ENCODE measurements around the gene PAM.
"Not testable (repeated sequence)": the region's sequence is repeated elsewhere in the genome, so short reads cannot be mapped to it uniquely, and the experiment has no call there.

Gene PAM

DNA sequence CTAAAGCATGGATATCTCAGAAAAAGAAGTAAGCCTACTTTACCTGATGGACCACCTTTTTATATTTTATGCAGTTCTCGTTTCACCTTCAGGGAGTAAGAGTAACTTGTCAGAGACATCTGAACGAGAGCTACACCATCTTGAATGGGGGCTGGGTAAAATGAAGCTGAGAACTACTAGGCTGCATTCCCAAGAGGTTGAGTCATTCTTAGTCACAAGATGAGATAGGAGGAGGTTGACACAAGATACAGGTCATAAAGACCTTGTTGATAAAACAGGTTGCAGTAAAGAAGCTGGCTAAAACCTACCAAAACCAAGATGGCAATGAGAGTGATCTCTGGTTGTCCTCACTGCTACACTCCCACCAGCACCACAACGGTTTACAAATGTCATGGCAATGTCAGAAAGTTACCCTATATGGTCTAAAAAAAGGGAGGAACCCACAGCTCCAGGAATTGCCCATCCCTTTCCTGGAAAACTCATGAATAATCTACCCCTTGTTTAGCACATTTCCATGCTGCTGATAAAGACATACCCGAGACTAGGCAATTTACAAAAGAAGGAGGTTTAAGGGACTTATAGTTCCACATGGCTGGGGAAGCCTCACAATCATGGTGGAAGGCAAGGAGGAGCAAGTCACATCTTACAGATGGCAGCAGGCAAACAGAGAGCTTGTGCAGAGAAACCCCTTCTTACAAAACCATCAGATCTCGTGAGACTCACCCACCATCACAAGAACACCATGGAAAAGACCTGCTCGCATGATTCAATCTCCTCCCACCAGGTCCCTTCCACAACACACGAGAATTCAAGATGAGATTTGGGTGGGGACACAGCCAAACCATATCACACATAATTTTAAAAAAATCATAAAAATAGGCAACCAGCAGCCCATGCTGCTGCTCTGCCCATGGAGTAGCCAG, 302.4 kb downstream of the PAM start:
- DNase-seq (ENCODE audit: low read depth in 2 of 2), result no peak

- no peak for DNase-seq (ENCODE audit: low read depth in 2 of 2)
These were observed 304.4 kb downstream of the PAM start for GRCh38 chr5:103059525-103059924.

GRCh38 chr5:103060424-103060954, 305.4 kb downstream of the PAM start:
- no peak for DNase-seq (ENCODE audit: low read depth in 2 of 2)

- no peak for DNase-seq (ENCODE audit: low read depth in 2 of 2)
These were observed 311.2 kb downstream of the PAM start for GRCh38 chr5:103066326-103066725.

GRCh38 chr5:103073500-103073899, 318.4 kb downstream of the PAM start:
- not testable (repeated sequence) for DNase-seq (ENCODE audit: low read depth in 2 of 2)

DNA sequence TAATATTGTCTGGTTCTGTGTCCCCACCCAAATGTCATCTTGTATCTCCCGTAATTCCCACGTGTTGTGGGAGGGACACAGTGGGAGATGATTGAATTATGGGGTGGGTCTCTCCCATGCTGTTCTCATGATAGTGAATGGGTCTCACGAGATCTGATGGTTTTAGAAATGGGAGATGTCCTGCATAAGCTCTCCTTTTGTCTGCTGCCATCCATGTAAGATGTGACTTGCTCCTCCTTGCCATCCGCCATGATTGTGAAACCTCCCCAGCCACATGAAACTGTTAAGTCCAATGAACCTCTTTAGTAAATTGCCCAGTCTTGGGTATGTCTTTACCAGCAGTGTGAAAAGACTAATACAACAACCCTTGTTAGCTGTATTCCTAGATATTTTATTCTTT, 320.3 kb downstream of the PAM start:
- DNase-seq (ENCODE audit: low read depth in 2 of 2), result no peak
